Activated CD4-positive, alpha-beta T cell treated with anti-CD3 and anti-CD28 coated beads, Interleukin-2, amount 50 U/mL, for 4 hours (primary cell): ENCODE measurements around the gene MRPL50.

Source experiments
- DNase-seq, 2 experiments: peaks; one replicate each; pipeline ENCODE4 v3.0.0-alpha.2; 2020

Gene MRPL50

GRCh38 chr9:101398068-101398929, at the start of gene MRPL50, which contains the start of gene ZNF189:
MRPL50 (minus strand) TSS chr9:101398618; CDS start chr9:101398592, 26 bp downstream.
ZNF189 (plus strand) TSS chr9:101398851; CDS start chr9:101399157, 306 bp downstream.
- DNase-seq = peak; percentile 96 to 97

GRCh38 chr9:101446732-101447131, 48.3 kb upstream of the MRPL50 start:
- DNase-seq = no peak

- DNase-seq = no peak
Observed at GRCh38 chr9:101445353-101446029, 47.1 kb upstream of the MRPL50 start.

GRCh38 chr9:101443364-101443771, 45.0 kb upstream of the MRPL50 start:
- DNase-seq = no peak

- DNase-seq = no peak
Observed at GRCh38 chr9:101442736-101443135, 44.3 kb upstream of the MRPL50 start.

DNA sequence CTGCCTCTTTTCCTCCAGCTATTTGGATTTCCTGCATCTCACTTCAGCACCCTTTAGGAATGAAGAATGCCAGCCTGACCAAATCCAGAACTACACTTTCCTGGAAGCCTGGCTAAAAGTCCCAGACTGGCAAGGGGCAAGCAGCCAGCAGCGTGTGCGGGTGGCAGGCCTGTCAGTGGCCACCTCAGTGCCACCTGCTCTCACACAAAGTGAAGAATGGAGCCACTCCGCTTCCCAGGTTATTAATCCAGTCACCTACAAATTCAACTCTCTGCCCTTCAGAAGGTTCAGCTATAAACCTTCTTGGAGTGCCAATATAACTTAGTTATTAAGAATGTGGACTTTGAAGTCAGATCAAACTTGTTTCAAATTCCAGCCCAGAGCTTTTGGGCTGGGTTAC, 43.9 kb upstream of the MRPL50 start:
- DNase-seq = no peak

- DNase-seq = no peak
Observed at GRCh38 chr9:101440714-101441230, 42.4 kb upstream of the MRPL50 start.

GRCh38 chr9:101438523-101438922, 40.1 kb upstream of the MRPL50 start:
- no peak for DNase-seq

DNA sequence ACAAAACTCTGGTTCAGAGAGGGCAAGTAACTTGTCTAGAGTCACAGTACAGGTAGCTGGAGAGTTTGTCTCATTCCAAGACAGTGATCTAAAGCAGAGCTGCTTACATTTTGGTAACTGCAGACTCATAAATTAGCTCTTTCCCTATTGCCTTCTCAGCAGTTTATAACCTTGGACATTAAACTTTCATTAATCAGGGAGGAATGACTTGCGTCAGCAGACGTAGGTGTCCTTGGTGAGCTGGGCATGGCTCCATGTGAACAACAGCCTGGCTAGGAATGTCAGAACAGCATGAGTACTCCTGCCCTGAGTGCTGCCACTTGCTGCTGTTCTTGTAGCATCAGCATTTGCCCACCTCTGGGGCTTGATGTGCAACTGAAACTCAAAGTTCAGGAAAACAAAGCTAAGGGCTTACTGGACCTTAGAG, 39.4 kb upstream of the MRPL50 start:
- no peak for DNase-seq

- no peak for DNase-seq
Observed at GRCh38 chr9:101435601-101436079, 37.2 kb upstream of the MRPL50 start, which contains the start of gene ALDOB. ALDOB (minus strand) TSS chr9:101435774; CDS start chr9:101430887, 4,887 bp downstream.

GRCh38 chr9:101434998-101435397, 36.6 kb upstream of the MRPL50 start:
- no peak for DNase-seq

DNA sequence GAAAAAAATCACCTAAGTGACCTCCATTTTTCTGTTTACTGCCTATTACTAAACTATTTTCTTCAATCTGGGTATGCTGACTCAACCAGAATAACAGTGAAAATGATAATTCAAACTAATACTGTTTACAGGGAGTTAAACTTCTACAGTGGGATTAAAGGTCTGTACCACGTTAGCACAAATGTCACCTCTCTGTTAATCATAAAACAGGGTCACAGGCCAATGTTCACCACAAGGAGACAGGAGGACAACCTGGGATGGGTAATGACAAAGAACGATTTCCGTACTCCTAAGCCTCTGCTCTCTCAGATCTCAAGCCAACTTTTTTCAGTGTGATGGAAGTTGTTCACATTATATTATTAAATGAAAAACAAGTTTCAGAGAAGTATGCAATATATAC, 34.8 kb upstream of the MRPL50 start:
- DNase-seq = no peak

GRCh38 chr9:101432740-101433139, 34.3 kb upstream of the MRPL50 start:
- no peak for DNase-seq

DNA sequence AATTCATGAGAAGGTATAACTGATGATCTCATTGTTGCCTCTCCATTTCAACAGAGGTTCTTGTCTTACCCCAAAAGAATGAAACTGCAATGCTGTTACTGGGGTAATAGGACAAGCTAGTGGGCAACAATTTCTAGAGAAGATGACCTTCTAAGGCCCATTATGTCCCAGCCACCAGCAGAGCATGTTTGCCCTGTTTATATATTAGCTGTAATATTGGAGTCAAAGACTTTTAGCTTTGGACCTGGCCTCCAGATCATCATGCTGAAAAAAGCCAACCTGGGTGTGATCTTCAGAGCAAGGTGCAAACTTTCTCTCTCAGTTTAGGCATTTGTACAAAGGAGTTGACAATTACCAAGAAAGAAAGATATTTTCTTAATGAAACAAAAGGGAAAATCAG, 33.8 kb upstream of the MRPL50 start:
- DNase-seq = no peak

DNA sequence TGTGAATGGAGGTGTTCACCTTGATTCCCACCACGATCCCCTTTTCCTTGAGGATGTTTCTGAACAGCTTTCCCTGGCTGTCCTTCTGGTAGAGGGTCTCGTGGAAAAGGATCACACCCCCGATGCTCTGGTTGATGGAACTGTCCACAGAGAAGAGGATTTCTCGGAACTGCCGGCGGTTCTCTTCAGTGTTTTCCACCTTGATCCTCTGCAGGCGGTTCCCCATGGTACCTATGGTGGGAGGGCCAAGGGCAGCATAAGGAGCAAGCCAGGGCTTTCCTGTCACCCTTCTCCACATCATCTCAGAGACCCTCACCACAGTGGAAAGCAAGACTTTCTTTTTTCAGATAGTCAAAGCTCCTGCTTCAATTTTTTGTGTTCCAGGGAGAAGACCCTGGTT, 31.3 kb upstream of the MRPL50 start:
- no peak for DNase-seq

DNA sequence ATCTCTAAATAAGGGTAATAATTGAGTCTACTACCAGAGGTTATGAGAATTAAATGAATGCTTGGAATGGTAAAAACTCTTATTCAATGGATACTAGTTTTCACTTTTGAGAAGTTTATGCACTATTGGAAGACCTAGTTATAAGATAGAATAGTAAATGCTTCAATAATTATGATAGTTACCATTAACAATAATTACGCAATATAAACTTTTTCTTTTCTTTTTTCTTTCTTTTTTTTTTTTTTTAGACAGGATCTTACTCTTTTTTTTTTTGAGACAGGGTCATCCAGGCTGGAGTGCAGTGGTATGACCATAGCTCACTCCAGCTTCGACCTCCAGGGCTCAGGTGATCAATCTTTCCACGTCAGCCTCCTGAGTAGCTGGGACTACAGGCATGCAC, 30.5 kb upstream of the MRPL50 start:
- no peak for DNase-seq

GRCh38 chr9:101427957-101428655, 29.7 kb upstream of the MRPL50 start:
- DNase-seq = no peak

- DNase-seq = no peak
Observed at GRCh38 chr9:101427358-101427757, 28.9 kb upstream of the MRPL50 start.

- no peak for DNase-seq
Observed at GRCh38 chr9:101421653-101422065, 23.2 kb upstream of the MRPL50 start.

DNA sequence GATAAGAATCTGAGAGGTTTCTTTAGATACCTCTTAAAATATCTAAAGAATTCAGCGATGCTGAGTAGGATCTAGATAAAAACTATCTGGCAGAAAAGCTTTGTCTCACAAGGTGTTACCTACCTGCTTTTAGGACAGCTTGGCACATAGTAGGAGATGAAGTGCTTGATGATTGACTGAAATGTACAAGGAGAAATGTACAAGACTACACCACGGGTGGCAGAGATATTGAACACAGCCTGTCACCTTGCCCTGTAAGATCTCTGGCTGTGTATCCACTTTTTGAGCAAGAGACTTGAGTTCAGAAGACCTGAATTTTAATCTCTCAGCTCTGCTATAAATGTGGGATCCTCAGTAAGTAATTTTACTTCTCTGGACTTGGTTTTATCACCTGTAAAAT, 21.4 kb upstream of the MRPL50 start:
- DNase-seq = no peak

- no peak for DNase-seq
Observed at GRCh38 chr9:101418518-101419430, 20.4 kb upstream of the MRPL50 start.

- no peak for DNase-seq
Observed at GRCh38 chr9:101417977-101418376, 19.6 kb upstream of the MRPL50 start.
